Thyroid gland (tissue), 4 donors: ENCODE results near the gene APCDD1L. TPM values are rescaled to one million over a fixed set of nuclear protein-coding genes. Genes with fewer than 3 reads are reported as not detected.

Experiments used
- DNase-seq, 2 donors: peaks; one replicate each; pipeline ENCODE4 v3.0.0-alpha.2; 2019
- H3K27ac ChIP-seq, 3 donors: fragments of 200-600 bp; sonication (generic); 1 replicate in 2 of 3; 2 replicates in 1 of 3; pipeline ENCODE4 v1.5.1; 2016 to 2019; ENCODE audit warnings: mild to moderate bottlenecking in 1 of 3, moderate library complexity in 1 of 3
- H3K27me3 ChIP-seq: fragments of 200-600 bp; sonication (generic); one replicate; pipeline ENCODE4 v1.5.1; 2019
- H3K36me3 ChIP-seq, 2 donors: fragments of 200-600 bp; sonication (generic); one replicate each; pipeline ENCODE4 v1.5.1; 2016 to 2019
- H3K4me1 ChIP-seq, 2 donors: fragments of 200-600 bp; sonication (generic); one replicate each; pipeline ENCODE4 v1.5.1; 2017 to 2019
- H3K4me3 ChIP-seq, 3 donors: fragments of 200-600 bp; sonication (generic); replicated peaks in 1 of 3; 1 replicate in 2 of 3; 2 replicates in 1 of 3; pipeline ENCODE4 v1.5.1; 2016; ENCODE audit warnings: mild to moderate bottlenecking in 1 of 3
- H3K9me3 ChIP-seq: fragments of 200-600 bp; sonication (generic); one replicate; pipeline ENCODE4 v1.5.1; 2017
- POLR2A ChIP-seq, 2 donors: fragments of 450-650 bp; IDR thresholded peaks; one replicate each; pipeline ENCODE4 v1.6.1; 2017; ENCODE audit warnings: antibody characterized with exemption in 2 of 2, mild to moderate bottlenecking in 2 of 2, moderate library complexity in 1 of 2
- WGBS, 2 donors: methylation state at CpG; one replicate each; pipeline ENCODE4 v1.1.5; 2017; 5-methylcytosine and 5-hydroxymethylcytosine counted together
- intact Hi-C: fragments of 100-400 bp; cut with DNase I; formaldehyde crosslinking; loops from one replicate; pipeline ENCODE4 v1.15.1; 2023
- total RNA-seq, 4 donors: library from RNA; depleted of rRNA; stranded (reverse); fragments of >200 nt; gene quantifications; one replicate each; pipeline ENCODE4 v1.2.3, GENCODE V29; 2016
- TF ChIP-seq, protein P1 (sequence below), 6 experiments: fragments of 200-600 bp in 3 of 6; fragments of 450-650 bp in 3 of 6; sonication (generic) in 3 of 6; IDR thresholded peaks; one replicate each; pipeline ENCODE4 v1.5.1; 2016 to 2019; ENCODE audit warnings: antibody characterized with exemption in 6 of 6, mild to moderate bottlenecking in 2 of 6, inconsistent platforms in 1 of 6, moderate library complexity in 1 of 6

Gene APCDD1L
- total RNA-seq, 4 donors from 2014 or later = 0.11 TPM; not detected in 3

DNA sequence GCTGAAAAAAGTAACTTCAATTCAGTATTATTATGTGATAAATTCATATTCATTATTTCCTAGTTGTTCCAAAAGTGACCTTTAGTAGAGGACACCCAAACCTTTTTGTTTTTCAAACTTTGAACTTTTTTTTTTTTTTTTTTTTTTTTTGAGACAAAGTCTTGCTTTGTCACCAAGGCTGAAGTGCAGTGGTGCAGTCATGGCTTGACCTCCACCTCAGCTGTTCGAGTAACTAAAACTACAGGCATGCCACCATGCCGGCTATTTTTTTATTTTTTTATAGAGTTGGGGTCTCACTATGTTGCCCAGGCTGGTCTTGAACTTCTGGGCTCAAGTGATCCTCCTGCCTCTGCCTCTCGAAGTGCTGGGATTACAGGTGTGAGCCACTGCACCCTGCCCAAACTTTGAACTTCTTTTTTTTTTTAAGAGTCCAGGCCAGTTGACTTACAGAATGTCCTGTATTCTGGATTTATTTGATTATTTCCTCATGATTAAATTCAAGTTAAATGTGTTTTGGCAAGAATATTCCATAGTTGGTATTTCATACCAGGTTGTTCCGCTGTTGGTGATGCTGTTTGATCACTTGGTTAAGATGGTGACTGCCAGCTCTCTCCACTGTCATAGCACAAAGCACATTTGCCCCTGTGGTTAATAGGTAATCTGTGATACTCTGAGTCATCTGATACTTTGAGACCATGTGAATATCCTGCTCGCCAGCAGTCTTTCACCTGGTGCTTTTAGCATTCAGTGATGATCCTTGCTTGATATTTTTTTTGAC lies 78.1 kb downstream of the APCDD1L start:
- no peak overlapping the region for H3K4me3 ChIP-seq
- H3K36me3 ChIP-seq = peaks cover 0 to 5% of the 10 kb centered on the region in 2 donors
- DNase-seq = no peak
- no peaks in the 10 kb centered on the region for H3K9me3 ChIP-seq
- H3K27me3 ChIP-seq = no peaks in the 10 kb centered on the region
- no peak overlapping the region for H3K27ac ChIP-seq
- intact Hi-C loops = no loop called here
- 81 to 96% methylated on average over 5 of the region's 5 CpGs for WGBS, 2 donors
- TF ChIP-seq POLR2A (IDR thresholded peaks at IDR 0.05) = no peak
- TF ChIP-seq, protein P1, sequence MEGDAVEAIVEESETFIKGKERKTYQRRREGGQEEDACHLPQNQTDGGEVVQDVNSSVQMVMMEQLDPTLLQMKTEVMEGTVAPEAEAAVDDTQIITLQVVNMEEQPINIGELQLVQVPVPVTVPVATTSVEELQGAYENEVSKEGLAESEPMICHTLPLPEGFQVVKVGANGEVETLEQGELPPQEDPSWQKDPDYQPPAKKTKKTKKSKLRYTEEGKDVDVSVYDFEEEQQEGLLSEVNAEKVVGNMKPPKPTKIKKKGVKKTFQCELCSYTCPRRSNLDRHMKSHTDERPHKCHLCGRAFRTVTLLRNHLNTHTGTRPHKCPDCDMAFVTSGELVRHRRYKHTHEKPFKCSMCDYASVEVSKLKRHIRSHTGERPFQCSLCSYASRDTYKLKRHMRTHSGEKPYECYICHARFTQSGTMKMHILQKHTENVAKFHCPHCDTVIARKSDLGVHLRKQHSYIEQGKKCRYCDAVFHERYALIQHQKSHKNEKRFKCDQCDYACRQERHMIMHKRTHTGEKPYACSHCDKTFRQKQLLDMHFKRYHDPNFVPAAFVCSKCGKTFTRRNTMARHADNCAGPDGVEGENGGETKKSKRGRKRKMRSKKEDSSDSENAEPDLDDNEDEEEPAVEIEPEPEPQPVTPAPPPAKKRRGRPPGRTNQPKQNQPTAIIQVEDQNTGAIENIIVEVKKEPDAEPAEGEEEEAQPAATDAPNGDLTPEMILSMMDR (IDR thresholded peaks at IDR 0.05) = no peak
- H3K4me1 ChIP-seq = peaks cover 23 to 38% of the 10 kb centered on the region in 2 donors

DNA sequence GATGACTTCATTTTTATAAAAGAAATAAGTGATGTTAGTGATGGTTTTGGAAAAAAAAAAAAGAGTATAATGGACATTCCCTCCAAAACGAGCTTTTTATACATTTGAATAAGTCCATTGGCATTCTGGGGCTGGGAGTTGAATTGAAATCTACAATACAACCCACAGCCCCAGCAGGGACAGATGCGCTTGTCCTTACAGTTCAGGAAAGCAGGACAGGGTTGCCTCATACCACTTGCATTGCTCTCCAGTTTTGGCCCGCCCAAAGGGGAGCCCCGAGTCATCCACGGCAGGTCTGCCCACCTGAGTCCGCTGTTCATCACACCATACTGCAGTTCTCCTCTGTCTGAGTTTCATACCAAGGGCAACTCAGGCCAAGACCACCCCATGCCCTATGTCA lies 80.0 kb downstream of the APCDD1L start:
- DNase-seq = no peak
- Histone ChIP-seq H3K4me3 (no peak overlapping the region), H3K4me1 (peaks cover 39 to 57% of the 10 kb centered on the region in 2 donors), H3K27me3 (no peaks in the 10 kb centered on the region), H3K36me3 (peaks cover 0 to 5% of the 10 kb centered on the region in 2 donors), H3K9me3 (no peaks in the 10 kb centered on the region), H3K27ac (no peak overlapping the region)
- TF ChIP-seq, protein P1 (IDR thresholded peaks at IDR 0.05) = no peak
- no peak for TF ChIP-seq POLR2A (IDR thresholded peaks at IDR 0.05)
- 91 to 93% methylated on average over 6 of the region's 6 CpGs for WGBS, 2 donors
- intact Hi-C loops = no loop called here

DNA sequence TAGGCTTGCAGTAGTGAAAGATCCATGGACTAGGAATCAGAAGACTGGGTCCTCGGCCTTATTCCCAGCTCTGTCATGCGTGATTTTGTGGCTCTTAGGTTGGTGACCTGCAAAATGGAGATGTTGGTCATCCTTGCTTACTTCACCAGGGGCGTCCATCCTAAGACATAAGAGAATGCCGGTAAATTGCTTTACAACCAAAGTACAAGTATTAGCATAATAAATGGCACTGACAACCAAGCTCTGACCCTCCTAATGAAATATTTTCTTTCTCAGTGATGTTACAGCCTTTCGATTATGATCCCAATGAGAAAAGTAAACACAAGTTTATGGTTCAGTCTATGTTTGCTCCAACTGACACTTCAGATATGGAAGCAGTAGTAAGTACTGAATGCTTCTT lies 80.9 kb downstream of the APCDD1L start:
- intact Hi-C loops = no loop called here
- Histone ChIP-seq H3K4me1 (peaks cover 39 to 58% of the 10 kb centered on the region in 2 donors), H3K27ac (peak overlapping the region; percentile 73 to 95 (median 86)), H3K9me3 (no peaks in the 10 kb centered on the region), H3K4me3 (no peak overlapping the region), H3K36me3 (peaks cover 0 to 3% of the 10 kb centered on the region in 2 donors), H3K27me3 (no peaks in the 10 kb centered on the region)
- 92 to 97% methylated on average over 5 of the region's 5 CpGs for WGBS, 2 donors
- DNase-seq = no peak
- no peak for TF ChIP-seq POLR2A (IDR thresholded peaks at IDR 0.05)
- TF ChIP-seq, protein P1 (IDR thresholded peaks at IDR 0.05) = no peak

DNA sequence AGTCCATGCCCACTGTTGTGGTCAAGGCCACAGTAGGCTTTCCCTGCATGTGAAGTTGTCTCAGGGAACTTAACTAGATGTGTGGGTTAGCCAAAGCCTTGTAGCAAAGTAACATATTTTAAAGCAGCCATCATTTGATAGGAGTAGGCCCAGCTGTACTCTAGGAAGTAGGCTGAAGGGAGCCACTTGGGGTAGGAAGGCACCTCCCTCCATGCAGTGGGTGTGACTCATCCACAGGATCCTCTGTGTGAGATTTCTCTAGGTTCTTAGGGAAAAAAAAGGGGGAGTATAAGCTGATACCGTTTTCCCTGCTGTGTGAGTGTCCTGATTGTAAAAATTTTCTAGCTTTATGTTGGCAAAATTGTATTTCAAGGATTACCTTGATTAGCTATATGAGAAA lies 81.4 kb downstream of the APCDD1L start:
- 61% methylated on average over 1 of the region's 1 CpG for WGBS, 2 donors
- Histone ChIP-seq H3K36me3 (no peaks in the 10 kb centered on the region), H3K4me1 (peaks cover 39 to 58% of the 10 kb centered on the region in 2 donors), H3K27me3 (no peaks in the 10 kb centered on the region), H3K27ac (peak overlapping the region; percentile 73 to 95 (median 86)), H3K4me3 (no peak overlapping the region), H3K9me3 (no peaks in the 10 kb centered on the region)
- TF ChIP-seq POLR2A (IDR thresholded peaks at IDR 0.05) = no peak
- TF ChIP-seq, protein P1 (IDR thresholded peaks at IDR 0.05) = no peak
- intact Hi-C loops = no loop called here
- DNase-seq = no peak

DNA sequence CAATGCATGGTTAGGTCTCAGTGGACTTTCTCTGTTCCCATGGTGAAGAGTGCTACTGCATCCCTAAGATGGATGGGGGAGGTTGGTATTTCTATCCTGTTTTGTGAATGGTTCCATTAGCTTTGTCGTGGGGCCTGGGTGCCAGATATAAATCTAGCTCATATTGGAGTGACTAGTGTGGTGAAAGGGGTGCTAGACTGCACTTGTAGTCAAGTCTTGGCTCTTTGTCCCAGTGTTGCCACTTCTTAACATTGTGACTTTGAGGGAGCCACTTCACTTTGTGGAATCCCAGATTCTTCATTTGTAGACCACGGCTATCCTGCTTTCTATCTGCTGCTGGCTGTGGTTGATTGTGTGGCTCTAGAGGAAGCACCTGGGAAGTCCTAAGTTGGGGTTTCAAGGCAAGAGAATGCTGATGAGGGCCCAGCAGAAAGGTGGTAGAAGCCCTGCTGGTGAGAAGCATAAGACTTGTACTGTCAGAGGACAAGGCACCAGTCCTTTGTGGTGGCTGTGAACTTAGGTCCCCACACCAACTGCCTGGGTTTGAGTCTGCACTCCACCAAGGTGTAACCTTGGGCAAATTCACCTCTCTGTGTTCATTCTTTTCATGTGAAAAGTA lies 82.1 kb downstream of the APCDD1L start:
- Histone ChIP-seq H3K4me1 (peaks cover 39 to 56% of the 10 kb centered on the region in 2 donors), H3K4me3 (no peak overlapping the region), H3K27me3 (no peaks in the 10 kb centered on the region), H3K9me3 (no peaks in the 10 kb centered on the region), H3K27ac (peak overlapping the region; percentile 73 to 95 (median 86)), H3K36me3 (no peaks in the 10 kb centered on the region)
- TF ChIP-seq POLR2A (IDR thresholded peaks at IDR 0.05) = no peak
- TF ChIP-seq, protein P1 (IDR thresholded peaks at IDR 0.05) = no peak
- WGBS, 2 donors = 60 to 64% methylated on average over 2 of the region's 2 CpGs
- intact Hi-C loops = no loop called here
- DNase-seq = no peak
